Measurements from ENCODE around the gene SLC51A.
A peak's percentile ranks its signal among the peaks of the same experiment; 100 is the strongest.
"Not testable (repeated sequence)": the region's sequence is repeated elsewhere in the genome, so short reads cannot be mapped to it uniquely, and the experiment has no call there.

The SLC51A gene

DNA sequence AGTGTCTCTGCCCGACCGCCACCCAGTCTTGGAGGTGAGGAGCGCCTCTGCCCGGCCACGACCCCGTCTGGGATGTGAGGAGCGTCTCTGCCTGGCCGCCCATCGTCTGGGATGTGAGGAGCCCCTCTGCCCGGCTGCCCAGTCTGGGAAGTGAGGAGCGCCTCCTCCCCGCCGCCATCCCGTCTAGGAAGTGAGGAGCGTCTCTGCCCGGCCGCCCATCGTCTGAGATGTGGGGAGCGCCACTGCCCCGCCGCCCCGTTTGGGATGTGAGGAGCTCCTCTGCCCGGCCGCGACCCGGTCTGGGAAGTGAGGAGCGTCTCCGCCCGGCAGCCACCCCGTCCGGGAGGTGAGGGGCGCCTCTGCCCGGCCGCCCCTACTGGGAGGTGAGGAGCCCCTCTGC lies 27.8 kb downstream of the SLC51A start:
- DNase-seq: not testable (repeated sequence)

DNA sequence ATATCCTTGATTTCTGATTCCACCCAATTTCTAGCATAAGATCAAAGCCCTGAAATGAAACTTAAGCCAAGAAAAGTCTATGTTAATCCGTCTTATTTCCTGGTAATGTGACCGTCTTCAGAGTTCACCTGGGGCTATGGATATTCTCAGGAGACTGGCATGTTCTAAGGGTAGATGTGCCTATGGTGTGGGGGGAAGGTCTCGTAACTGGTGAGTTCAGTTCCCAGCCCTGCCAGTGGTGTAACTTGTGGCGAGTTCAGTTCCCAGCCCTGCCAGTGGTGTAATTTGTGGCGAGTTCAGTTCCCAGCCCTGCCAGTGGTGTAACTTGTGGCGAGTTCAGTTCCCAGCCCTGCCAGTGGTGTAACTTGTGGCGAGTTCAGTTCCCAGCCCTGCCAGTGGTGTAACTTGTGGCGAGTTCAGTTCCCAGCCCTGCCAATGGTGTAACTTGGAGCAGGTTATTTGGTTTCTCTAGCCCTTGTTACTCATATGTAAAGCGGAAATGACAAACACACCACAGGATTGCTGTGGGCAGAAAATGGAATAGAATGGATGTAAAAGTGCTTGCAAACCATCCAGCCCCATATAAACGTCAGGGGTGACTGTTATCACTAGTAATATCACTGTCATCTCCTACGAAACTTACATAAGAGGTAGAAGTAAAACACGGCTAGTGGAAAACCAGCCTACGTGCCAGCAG lies 30.4 kb downstream of the SLC51A start:
- no peak for DNase-seq

DNA sequence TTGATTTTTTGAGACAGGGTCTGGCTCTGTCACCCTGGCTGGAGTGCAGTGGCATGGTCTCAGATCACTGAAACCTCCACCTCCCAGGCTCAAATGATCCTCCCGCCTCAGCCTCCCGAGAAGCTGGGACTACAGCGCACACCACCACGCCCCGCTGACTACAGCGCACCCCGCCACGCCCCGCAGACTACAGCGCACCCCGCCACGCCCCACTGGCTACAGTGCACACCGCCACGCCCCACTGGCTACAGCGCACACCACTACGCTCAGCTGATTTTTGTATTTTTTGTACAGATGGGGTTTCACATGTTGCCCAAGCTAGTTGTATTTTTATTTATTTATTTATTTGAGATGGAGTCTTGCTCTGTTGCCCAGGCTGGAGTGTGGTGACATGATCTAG lies 35.6 kb downstream of the SLC51A start:
- DNase-seq: no peak

- no peak for DNase-seq
Observed at GRCh38 chr3:196254376-196255283, 38.3 kb downstream of the SLC51A start.

- DNase-seq: no peak
Observed at GRCh38 chr3:196255776-196256175, 39.4 kb downstream of the SLC51A start.

- no peak for DNase-seq
Observed at GRCh38 chr3:196260784-196261183, 44.5 kb downstream of the SLC51A start.

DNA sequence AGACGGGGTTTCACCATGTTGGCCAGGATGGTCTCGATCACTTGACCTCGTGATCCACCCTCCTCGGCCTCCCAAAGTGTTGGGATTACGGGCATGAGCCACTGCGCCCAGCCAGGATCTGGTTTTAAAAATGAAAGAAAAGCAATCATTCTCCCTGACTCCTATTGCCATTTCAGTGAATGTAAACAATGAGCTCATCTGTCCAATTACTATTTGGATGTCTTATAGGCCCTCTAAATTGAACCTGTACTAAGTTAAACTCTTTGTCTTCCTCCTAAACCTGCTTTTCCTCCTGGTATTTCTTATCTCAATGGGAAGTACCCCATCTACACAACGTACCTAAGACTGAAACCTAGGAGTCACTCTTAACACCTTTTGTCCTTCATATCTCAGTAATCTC lies 47.5 kb downstream of the SLC51A start:
- no peak for DNase-seq

DNA sequence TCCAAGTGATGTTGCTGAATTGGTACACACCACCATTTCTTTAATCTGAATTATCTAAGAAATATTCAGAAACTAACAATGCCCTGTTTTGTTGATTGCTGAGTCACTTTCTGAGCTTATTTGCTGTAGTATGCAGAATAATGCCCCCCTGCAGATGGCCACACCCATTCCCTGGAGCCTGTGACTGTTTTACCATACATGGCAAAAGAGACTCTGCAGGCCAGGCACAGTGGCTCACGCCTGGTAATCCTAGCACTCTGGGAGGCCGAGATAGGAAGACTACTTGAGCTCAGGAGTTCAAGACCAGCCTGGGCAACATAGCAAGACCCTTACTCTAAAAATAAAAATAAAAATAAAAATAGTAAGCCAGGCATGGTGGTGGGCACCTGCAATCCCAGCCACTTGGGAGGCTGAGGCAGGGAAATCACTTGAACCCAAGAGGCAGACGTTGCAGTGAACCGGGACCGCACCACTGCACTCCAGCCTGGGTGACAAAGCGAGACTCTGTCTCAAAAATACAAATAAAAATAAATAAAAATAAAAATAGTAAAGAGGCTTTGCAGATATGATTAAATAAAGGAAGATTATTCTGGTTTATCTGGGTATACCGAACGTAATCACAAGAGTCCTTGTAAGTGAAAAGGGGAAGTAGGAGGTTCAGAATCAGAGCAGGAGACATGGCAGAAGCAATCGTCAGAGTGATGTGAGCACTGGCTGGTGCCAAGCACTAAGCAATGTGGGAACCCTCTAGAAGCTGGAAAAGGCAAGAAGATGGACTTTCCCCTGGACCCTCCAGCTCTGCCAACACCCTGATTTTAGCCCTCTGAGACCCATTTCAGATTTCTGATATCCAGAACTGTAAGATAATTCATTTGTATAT lies 52.2 kb downstream of the SLC51A start:
- no peak for DNase-seq

DNA sequence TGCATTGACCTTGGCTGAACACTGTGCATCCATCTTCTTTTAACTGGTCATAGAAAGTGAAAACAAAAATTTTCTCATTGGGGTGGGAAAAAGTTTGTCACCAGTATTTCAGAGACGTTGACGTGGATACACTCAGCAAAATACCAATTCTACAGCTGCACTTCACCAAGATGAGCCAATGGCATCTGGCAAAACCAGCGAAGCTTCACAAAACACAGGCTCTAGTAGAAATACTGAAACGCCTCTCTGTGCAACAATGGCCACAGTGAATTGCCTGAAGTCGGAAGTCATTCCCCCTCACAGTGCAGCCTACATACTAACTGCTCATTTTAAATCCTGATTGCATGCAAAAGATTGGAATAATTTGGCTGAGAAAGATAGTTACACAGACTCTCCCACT lies 54.2 kb downstream of the SLC51A start:
- DNase-seq: no peak

DNA sequence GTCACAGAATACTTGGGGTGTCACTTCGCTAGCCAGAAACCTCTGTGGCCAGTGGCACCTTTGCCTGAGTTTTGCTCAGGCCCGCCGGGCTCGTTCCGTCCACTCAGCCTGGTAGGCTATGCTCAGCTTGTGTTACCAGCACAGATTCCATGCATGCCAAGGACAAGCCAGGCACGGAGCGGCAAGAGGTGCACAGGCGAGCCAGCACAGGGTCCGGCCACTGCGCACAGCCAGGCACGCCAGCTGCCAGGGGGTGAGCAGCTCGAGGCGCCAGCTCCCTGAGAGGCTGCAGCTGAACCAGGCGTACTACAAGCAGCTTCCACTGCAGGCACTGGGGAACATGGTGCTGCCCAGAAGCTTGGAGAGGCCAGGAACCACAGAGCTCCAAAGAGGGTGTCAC lies 56.5 kb downstream of the SLC51A start:
- DNase-seq: no peak

DNA sequence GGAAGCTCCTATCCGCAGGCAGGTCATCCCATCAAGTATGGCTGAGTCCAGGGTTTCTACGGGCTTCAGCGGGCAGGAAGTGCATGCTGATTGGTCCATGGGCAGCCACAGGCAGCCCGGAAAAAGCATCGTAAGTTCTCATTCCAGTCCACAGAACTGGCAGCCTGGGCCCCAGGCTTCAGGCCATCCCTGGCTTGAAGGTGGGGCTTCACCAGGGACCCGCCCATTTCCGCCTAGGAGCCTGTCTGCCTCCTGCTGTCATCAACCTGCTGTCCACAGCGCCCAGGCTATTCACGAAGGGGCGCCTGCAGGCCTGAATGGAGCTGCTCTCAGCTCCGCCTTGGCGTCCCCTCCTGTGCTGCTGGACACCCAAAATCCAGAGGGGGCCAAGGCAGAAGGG lies 57.3 kb downstream of the SLC51A start:
- no peak for DNase-seq

- peak; percentile 46 for DNase-seq
Observed at GRCh38 chr3:196274585-196274984, 58.3 kb downstream of the SLC51A start.

DNA sequence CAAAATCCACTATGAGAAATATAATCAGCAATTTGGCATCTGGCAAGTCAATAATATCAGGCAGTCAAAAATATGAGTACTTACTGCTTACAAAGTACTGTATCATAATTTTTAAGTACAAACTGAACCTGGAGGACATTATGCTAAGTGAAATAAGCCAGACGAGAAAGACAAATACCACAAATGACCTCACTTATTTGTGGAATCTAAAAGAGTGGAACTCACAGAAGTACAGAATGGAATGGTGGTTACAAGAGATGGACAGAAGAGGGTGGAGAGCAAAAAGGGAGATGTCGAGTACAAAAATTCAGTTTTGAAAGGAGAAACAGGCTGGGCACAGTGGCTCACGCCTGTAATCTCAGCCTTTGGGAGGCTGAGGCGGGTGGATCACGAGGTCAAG lies 58.8 kb downstream of the SLC51A start:
- no peak for DNase-seq

DNA sequence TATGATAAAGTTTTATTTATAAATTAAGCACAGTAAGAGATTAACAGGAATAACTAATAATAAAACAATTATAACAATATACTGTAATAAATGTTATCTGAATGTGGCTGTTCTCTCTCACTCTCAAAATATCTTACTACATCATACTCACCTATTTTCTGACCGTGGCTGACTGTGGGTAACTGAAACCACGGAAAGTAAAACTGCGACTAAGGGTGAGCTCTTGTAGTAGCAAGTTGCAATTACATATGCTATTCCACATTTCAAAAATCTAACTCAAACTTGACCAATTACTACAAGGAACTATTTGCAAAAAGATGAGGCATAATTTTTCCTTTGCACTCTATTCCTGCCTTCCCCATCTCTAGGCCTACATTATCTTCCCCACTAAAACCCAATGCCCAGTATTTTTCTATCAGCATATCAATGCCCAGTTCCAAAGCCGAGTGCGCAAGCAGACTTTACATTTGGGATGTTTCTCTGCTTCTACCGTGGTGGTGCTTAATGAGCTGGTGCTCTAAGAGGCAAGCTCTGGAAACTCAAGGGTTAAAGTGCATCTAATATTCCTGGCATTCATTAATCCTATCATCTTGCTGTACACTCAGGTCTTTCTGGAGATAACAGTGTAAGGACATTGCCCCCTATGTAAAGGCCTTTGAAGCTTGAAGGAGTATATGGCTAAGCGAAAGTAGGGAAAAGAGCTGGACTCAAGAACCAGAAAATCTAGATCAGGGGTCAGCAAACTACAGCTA lies 64.5 kb downstream of the SLC51A start:
- DNase-seq: no peak

DNA sequence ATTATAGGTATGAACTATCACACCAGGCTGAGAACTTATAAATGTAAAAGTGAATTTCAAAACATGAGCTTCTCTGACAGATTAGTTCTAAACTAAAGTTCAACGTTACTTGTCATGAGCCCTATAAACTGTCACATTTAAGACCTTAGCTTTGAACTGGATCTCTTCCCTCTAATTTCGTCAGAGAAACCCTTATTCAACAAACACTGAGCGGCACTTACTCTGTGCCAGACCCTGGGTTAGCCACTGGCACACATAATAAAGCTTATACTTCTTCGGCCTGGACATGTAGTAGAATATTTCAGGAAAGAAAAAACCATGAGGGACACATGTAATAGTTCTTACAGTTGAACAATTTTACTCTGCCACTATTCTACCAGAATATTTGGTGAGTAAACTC lies 65.6 kb downstream of the SLC51A start:
- no peak for DNase-seq

Data from activated CD4-positive, alpha-beta T cell treated with anti-CD3 and anti-CD28 coated beads, Interleukin-2, amount 50 U/mL, for 1 hour (primary cell).